ENCODE data around the gene CALU.

DNA sequence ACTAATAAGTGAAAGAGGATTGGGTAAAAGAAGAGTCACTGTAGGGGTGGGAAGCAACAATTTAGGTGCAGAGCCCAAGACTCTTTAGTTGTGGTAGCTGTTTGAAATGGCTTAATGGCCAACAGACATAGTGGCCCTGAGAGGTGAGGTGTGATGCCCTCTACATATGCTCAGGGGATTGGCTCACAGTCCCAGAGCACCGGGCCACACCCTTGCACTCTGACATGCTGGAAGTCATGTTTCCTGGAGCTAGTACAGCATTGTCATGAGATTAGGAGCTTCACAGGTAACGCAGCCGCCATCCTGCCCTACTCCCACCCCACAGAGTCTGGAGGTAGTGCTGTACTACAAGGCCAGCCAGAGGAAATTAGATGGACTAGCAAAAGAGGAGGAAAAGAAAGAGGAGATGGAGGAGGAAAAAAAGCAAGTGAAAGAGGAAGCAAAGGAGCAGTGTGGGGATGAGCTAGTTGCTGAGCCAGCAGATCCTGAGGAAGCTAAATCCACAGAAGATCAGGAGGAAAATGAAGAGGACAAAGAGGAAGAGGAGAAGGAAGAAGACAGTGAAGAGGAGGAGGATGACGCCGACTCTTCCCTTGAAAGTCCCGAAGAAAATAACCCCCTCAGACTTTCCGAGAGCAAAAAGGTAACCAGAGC lies 76.3 kb downstream of the CALU start:
- TF ChIP-seq POLR2AphosphoS5 (IDR thresholded peaks at IDR 0.05) = no peak
- TF ChIP-seq, protein P1, sequence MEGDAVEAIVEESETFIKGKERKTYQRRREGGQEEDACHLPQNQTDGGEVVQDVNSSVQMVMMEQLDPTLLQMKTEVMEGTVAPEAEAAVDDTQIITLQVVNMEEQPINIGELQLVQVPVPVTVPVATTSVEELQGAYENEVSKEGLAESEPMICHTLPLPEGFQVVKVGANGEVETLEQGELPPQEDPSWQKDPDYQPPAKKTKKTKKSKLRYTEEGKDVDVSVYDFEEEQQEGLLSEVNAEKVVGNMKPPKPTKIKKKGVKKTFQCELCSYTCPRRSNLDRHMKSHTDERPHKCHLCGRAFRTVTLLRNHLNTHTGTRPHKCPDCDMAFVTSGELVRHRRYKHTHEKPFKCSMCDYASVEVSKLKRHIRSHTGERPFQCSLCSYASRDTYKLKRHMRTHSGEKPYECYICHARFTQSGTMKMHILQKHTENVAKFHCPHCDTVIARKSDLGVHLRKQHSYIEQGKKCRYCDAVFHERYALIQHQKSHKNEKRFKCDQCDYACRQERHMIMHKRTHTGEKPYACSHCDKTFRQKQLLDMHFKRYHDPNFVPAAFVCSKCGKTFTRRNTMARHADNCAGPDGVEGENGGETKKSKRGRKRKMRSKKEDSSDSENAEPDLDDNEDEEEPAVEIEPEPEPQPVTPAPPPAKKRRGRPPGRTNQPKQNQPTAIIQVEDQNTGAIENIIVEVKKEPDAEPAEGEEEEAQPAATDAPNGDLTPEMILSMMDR (IDR thresholded peaks at IDR 0.05) = no peak
- no peak for TF ChIP-seq POLR2A (IDR thresholded peaks at IDR 0.05)
